ENCODE measurements around the gene FOXK2.

- no peak for TF ChIP-seq CTCF (IDR thresholded peaks at IDR 0.05)
- no peak for TF ChIP-seq EZH2 (IDR thresholded peaks at IDR 0.05; ENCODE audit: borderline replicate concordance, insufficient read depth, low read depth, low read length, poor library complexity, severe bottlenecking)
Observed at GRCh38 chr17:82653651-82654528, 134.4 kb downstream of the FOXK2 start.

Data from B cell (primary cell).